HFF-Myc (cell line): ENCODE results near the gene TMPRSS3.
"Not testable (repeated sequence)": the region's sequence is repeated elsewhere in the genome, so short reads cannot be mapped to it uniquely, and the experiment has no call there.

Source experiments
- DNase-seq: peaks from one replicate; pipeline ENCODE4 v3.0.0-alpha.2; 2011; ENCODE audit warnings: low read depth; ENCODE audit errors: extremely low read depth
- H3K4me3 ChIP-seq: replicated peaks from 2 replicates; pipeline ENCODE4 v1.5.1; 2011; ENCODE audit warnings: low read depth, mild to moderate bottlenecking, control low read depth, low read length
- CTCF ChIP-seq: IDR thresholded peaks from 2 replicates; pipeline ENCODE4 v1.5.1; 2012; ENCODE audit warnings: mild to moderate bottlenecking, low read depth, low read length, control low read depth; ENCODE audit errors: missing control alignments

The TMPRSS3 gene

GRCh38 chr21:42411891-42412635 lies 16.2 kb upstream of the TMPRSS3 start:
- TF ChIP-seq CTCF: no peak
- no peak for DNase-seq
- no peak overlapping the region for H3K4me3 ChIP-seq

GRCh38 chr21:42411197-42411869 lies 15.5 kb upstream of the TMPRSS3 start:
- DNase-seq: no peak
- TF ChIP-seq CTCF: no peak

DNA sequence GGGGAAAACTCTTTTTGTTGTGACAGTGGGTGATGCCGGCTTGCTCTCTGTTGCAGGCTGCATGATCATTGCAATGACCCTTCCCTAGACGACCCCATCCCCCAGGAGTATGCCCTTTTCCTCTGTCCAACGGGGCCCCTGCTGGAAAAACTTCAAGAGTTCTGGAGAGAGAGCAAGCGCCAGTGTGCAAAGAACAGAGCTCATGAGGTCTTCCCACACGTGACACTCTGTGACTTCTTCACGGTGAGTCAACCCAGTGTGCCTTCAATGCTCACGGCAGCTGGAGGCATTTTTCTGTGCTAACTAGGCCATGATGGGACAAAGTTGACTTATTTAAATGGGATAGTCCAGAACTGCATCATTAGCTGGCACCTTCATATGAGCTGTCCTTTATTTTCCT lies 13.5 kb upstream of the TMPRSS3 start:
- H3K4me3 ChIP-seq: no peak overlapping the region
- no peak for DNase-seq
- TF ChIP-seq CTCF: no peak

More at GRCh38 chr21:42411197-42411869, 15.5 kb upstream of the TMPRSS3 start:
- H3K4me3 ChIP-seq: no peak overlapping the region

DNA sequence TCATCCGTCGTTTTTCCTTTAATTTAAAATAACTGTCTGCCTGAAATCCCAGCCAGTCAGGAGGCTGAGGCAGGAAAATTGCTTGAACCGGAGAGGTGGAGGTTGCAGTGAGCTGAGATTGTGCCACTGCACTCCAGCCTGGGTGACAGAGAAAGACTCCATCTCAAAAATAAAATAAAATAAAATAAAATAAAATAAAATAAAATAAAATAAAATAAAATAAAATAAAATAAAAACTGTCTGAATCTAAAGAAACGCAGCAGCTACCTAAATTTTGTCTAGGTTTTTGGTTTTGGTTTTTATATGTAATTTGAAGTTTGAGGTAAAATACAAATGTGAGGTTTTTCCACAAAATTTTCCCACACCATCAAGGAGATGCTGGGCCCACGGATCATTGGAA lies 12.9 kb upstream of the TMPRSS3 start:
- not testable (repeated sequence) for H3K4me3 ChIP-seq, DNase-seq

DNA sequence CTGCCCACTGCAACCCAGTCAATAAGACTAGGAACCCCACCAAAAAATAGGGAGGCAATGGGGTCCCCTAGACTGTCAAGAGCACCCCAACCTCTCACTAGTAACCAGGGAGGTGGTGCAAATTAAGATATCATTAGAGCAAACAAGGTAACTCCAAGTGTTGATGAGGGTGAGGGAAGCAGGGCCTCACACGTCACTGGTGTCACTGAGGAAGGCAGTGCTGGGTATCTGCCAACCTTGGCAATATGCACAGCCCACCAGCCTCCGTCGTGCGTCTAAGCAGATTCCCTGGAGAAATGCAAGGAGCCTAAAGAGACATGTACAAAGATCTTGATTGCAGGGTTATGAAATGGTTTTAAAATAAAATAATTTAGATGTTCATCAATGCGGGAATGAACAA lies 11.6 kb upstream of the TMPRSS3 start:
- DNase-seq: no peak
- no peak for TF ChIP-seq CTCF
- no peak overlapping the region for H3K4me3 ChIP-seq

DNA sequence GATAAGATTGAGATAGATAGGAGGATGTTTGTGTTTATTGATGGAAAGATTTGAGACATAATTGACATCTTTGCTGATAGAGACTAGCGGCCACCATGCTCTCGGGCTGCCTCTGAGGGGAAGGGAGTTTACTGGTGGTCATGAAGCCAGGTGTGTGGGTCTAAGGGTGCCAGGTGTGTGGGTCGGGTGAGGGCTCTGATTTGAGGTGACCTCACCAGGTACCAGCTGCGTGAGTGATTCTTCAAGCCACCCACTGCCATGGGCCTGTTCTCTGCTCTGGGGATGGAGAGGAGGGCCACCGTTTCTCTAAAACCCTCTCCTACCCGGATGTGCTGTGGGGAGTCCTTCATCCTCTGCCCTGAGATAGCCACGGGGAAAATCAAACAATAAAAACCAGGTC lies 11.0 kb upstream of the TMPRSS3 start:
- H3K4me3 ChIP-seq: no peak overlapping the region
- no peak for DNase-seq

GRCh38 chr21:42406201-42406621 lies 10.4 kb upstream of the TMPRSS3 start:
- no peak for TF ChIP-seq CTCF
- no peak overlapping the region for H3K4me3 ChIP-seq
- no peak for DNase-seq

More for the DNA sequence above, 11.0 kb upstream of the TMPRSS3 start:
- TF ChIP-seq CTCF: no peak
